Measurements from ENCODE around the gene SEPTIN5. TPM values are rescaled to one million over a fixed set of nuclear protein-coding genes. Genes with fewer than 3 reads are reported as not detected.

Gene SEPTIN5
- total RNA-seq, 1 donor from 2014 or later: 11.5 TPM

DNA sequence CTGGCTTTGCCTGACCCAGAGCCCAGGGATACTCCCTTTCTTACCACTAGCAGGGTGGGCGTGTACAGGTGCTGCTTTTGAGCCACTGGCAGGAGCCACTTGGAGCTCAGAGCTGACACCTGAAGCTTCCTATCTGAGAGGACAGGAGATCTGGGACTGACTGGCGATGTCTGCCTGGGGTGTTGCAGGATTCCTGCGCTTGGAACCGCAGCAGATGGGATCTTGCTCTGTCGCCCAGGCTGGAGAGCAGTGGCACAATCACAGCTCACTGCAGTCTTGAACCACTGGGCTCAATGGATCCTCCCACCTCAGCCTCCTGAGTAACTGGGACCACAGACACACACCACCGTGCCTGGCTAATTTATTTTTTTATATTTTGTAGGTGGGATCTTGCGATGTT, 26.8 kb downstream of the SEPTIN5 start:
- H3K27me3 ChIP-seq: no peaks in the 10 kb centered on the region
- intact Hi-C loops (cut with DNase I): no loop called here
- no peak for DNase-seq
- no peak overlapping the region for H3K27ac ChIP-seq
- no peaks in the 10 kb centered on the region for H3K9me3 ChIP-seq
- TF ChIP-seq, protein P1, sequence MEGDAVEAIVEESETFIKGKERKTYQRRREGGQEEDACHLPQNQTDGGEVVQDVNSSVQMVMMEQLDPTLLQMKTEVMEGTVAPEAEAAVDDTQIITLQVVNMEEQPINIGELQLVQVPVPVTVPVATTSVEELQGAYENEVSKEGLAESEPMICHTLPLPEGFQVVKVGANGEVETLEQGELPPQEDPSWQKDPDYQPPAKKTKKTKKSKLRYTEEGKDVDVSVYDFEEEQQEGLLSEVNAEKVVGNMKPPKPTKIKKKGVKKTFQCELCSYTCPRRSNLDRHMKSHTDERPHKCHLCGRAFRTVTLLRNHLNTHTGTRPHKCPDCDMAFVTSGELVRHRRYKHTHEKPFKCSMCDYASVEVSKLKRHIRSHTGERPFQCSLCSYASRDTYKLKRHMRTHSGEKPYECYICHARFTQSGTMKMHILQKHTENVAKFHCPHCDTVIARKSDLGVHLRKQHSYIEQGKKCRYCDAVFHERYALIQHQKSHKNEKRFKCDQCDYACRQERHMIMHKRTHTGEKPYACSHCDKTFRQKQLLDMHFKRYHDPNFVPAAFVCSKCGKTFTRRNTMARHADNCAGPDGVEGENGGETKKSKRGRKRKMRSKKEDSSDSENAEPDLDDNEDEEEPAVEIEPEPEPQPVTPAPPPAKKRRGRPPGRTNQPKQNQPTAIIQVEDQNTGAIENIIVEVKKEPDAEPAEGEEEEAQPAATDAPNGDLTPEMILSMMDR (IDR thresholded peaks at IDR 0.05): no peak
- no peaks in the 10 kb centered on the region for H3K4me1 ChIP-seq
- ATAC-seq: no peak
- H3K36me3 ChIP-seq: no peaks in the 10 kb centered on the region
- no peak overlapping the region for H3K4me3 ChIP-seq

DNA sequence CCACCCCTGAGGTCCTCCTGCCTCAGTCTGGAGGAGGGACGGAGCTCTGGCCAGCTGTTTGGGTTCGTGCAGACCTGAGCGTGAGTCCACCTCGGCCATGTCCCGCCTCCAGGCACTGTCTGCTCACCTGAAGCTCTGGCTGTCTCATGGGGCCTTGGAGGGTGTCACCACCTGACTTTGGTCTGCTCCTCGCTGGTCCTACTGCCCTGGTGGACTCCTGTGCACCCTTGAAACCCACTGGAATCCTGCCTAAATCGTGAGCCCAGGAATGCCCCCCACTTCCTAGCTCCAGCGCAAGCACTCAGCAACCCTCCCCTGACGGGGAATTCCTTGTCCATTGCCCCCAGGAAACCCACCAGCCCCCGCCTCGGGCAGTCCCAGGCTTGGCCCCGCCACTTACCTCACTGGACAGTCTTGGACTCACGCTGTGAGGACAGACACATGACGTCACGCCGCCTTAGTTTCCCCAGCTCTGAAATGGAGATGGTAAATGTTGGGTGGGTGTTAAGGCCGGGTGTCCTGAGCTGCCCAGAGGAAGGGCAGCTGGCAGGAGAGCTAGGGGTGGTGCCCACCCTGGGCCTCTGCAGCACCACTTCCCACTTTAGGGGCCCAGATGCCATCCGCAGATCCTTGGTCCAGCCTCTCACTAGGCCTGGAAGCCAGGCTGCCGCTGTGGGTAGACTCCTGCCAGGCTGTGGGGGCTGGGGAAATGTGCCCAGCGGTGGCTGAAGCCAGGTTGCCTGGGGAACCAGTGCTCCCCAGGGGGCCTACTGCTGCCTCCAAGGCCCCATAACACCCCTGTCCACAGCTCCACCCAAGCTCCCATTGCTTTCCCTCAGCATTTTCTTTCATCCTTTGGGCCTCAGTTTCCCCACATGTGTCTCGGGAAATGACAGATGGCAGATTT, 28.1 kb downstream of the SEPTIN5 start:
- Histone ChIP-seq H3K4me1 (no peaks in the 10 kb centered on the region), H3K9me3 (no peaks in the 10 kb centered on the region), H3K27ac (no peak overlapping the region), H3K4me3 (no peak overlapping the region), H3K27me3 (no peaks in the 10 kb centered on the region), H3K36me3 (no peaks in the 10 kb centered on the region)
- TF ChIP-seq, protein P1 (IDR thresholded peaks at IDR 0.05): no peak
- DNase-seq: no peak
- intact Hi-C loops (cut with DNase I): no loop called here
- ATAC-seq: no peak

DNA sequence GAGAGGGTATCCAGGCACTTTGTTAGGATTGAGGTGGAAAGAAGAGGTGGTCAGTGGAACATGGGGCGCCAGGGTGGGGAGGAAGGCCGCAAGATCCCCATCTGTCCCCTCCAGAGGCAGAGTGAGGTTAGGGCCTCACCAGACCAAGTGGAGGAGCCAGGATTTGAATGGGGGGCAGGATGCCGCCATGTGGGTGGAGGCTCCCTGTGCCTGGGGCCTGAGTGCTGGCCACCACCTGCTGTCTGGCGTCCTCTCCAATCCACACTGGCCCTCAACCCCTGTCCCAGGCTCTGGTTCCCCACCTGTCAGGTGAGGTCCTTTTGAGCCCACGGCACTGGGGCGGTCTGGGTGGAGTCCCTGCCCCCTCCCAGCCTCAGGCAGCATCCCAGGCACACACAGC, 28.8 kb downstream of the SEPTIN5 start:
- H3K27ac ChIP-seq: no peak overlapping the region
- H3K9me3 ChIP-seq: no peaks in the 10 kb centered on the region
- TF ChIP-seq, protein P1 (IDR thresholded peaks at IDR 0.05): no peak
- H3K27me3 ChIP-seq: no peaks in the 10 kb centered on the region
- no peak overlapping the region for H3K4me3 ChIP-seq
- no peaks in the 10 kb centered on the region for H3K36me3 ChIP-seq
- DNase-seq (no peak), ATAC-seq (no peak)
- intact Hi-C loops (cut with DNase I): no loop called here
- no peaks in the 10 kb centered on the region for H3K4me1 ChIP-seq

DNA sequence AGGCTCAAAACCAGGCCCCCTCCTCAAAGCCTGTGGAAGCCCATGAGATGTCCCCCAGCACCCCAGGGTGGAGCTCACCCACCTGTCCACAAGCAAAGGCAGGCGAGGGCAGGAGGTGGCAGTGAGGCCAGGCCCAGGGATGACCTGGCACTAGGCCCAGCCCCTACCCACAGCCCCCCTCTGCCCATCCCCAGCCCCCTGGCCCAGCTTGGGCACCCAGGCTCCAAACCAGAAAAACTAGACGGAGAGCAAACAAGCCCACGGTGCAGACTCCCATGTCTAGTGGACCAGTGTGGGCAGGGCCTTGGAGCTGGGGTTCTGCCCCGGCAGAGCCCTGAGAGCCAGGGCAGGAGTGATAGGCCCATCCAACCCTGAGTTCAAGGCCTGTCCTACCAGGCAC, 29.3 kb downstream of the SEPTIN5 start:
- DNase-seq (no peak), ATAC-seq (no peak)
- Histone ChIP-seq H3K4me3 (no peak overlapping the region), H3K27me3 (no peaks in the 10 kb centered on the region), H3K27ac (no peak overlapping the region), H3K9me3 (no peaks in the 10 kb centered on the region), H3K36me3 (no peaks in the 10 kb centered on the region), H3K4me1 (no peaks in the 10 kb centered on the region)
- TF ChIP-seq, protein P1 (IDR thresholded peaks at IDR 0.05): no peak
- intact Hi-C loops (cut with DNase I): no loop called here

DNA sequence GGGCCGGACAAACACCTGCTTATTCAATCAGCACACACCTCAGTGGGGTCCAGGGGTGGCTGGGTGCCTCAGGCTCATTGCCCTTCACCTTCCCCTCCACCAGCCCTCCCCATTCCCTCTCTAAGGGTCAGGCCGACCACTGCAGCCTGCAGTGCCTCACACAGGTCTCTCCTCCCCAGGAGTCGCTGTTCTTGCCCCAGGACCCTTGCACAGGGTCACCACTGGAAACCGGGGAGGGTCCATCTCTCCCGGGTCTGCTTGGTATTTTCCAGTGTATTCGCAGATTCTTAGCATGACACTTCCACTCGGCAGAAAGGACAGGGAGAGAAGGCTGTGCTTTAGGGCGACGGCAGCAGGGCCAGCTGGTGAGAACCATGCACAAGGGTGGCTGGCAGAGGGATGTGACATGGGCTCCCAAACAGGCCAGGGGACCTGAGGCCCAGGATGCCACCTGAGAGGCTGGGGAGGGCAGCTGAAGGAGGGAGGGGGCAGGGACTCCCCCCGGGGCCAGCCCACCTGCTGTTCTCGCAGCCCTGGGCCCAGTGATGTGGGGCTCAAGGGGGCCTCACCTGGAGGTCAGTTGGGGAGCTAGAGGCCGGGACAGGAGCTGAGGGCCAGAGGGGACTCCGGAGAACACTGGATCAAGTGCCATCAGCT, 30.2 kb downstream of the SEPTIN5 start:
- no peaks in the 10 kb centered on the region for H3K9me3 ChIP-seq
- TF ChIP-seq, protein P1 (IDR thresholded peaks at IDR 0.05): no peak
- no peak overlapping the region for H3K4me3 ChIP-seq
- no peaks in the 10 kb centered on the region for H3K36me3 ChIP-seq
- intact Hi-C loops (cut with DNase I): no loop called here
- H3K27ac ChIP-seq: no peak overlapping the region
- no peak for ATAC-seq
- no peak for DNase-seq
- no peaks in the 10 kb centered on the region for H3K4me1 ChIP-seq
- H3K27me3 ChIP-seq: no peaks in the 10 kb centered on the region
